ENCODE data around the gene ADAMTS15. TPM values are rescaled to one million over a fixed set of nuclear protein-coding genes. Genes with fewer than 3 reads are reported as not detected.
A peak's percentile ranks its signal among the peaks of the same experiment; 100 is the strongest.

The ADAMTS15 gene
- total RNA-seq, 4 donors from 2014 or later = 1.6 to 8.2 (median 2.4) TPM

GRCh38 chr11:130415731-130416529, 32.5 kb upstream of the ADAMTS15 start:
- intact Hi-C loops (cut with DNase I; ENCODE audit: low total_unique reads) = no loop called here
- WGBS, 2 donors (ENCODE audit: low coverage in 1 of 2) = 82 to 93% methylated on average over 3 to 37 of the region's 37 CpGs
- Histone ChIP-seq H3K4me3 (no peak overlapping the region), H3K9me3 (no peaks in the 10 kb centered on the region), H3K4me1 (peaks cover 0 to 4% (median 3%) of the 10 kb centered on the region in 4 donors), H3K36me3 (no peaks in the 10 kb centered on the region), H3K27me3 (no peaks in the 10 kb centered on the region), H3K27ac (no peak overlapping the region)
- no peak for DNase-seq
- in situ Hi-C loops (cut with MboI; ENCODE audit: low pct_ligation_motif_present in 1 of 4, low pct_unique_long_range_greater_than_20kb in 1 of 4, low sequenced_read_pairs in 3 of 4) = loop anchor here in 1 of 4 donors (25.0 kb wide), 1 partner anchor 204 kb away; no protein-coding TSS in a partner anchor
- TF ChIP-seq POLR2A (IDR thresholded peaks at IDR 0.05) (no peak), CTCF (IDR thresholded peaks at IDR 0.05) (no peak), POLR2AphosphoS5 (IDR thresholded peaks at IDR 0.05) (no peak), EP300 (IDR thresholded peaks at IDR 0.05; ENCODE audit: low read depth) (no peak)

GRCh38 chr11:130416530-130416882, 31.9 kb upstream of the ADAMTS15 start:
- in situ Hi-C loops (cut with MboI; ENCODE audit: low pct_ligation_motif_present in 1 of 4, low pct_unique_long_range_greater_than_20kb in 1 of 4, low sequenced_read_pairs in 3 of 4) = loop anchor here in 1 of 4 donors (25.0 kb wide), 1 partner anchor 204 kb away; no protein-coding TSS in a partner anchor
- TF ChIP-seq EP300 (IDR thresholded peaks at IDR 0.05; ENCODE audit: low read depth) = no peak
- TF ChIP-seq POLR2AphosphoS5 (IDR thresholded peaks at IDR 0.05) = no peak
- no peak for TF ChIP-seq CTCF (IDR thresholded peaks at IDR 0.05)
- no peak for TF ChIP-seq POLR2A (IDR thresholded peaks at IDR 0.05)
- no peak overlapping the region for H3K4me3 ChIP-seq
- no peak for DNase-seq
- no peaks in the 10 kb centered on the region for H3K36me3 ChIP-seq
- intact Hi-C loops (cut with DNase I; ENCODE audit: low total_unique reads) = no loop called here
- H3K4me1 ChIP-seq = peaks cover 0 to 7% (median 3%) of the 10 kb centered on the region in 4 donors
- no peaks in the 10 kb centered on the region for H3K9me3 ChIP-seq
- WGBS, 2 donors (ENCODE audit: low coverage in 1 of 2) = 60 to 83% methylated on average over 1 to 12 of the region's 12 CpGs
- H3K27ac ChIP-seq = no peak overlapping the region
- H3K27me3 ChIP-seq = no peaks in the 10 kb centered on the region

- intact Hi-C loops (cut with DNase I; ENCODE audit: low total_unique reads) (no loop called here), in situ Hi-C loops (cut with MboI; ENCODE audit: low pct_ligation_motif_present in 1 of 4, low pct_unique_long_range_greater_than_20kb in 1 of 4, low sequenced_read_pairs in 3 of 4) (loop anchor here in 1 of 4 donors (25.0 kb wide), 1 partner anchor 205 kb away; no protein-coding TSS in a partner anchor)
- 91% methylated on average over 11 of the region's 11 CpGs; no CpG with 5 or more reads in 1 of the 2 donors for WGBS, 2 donors (ENCODE audit: low coverage in 1 of 2)
- no peak overlapping the region for H3K27ac ChIP-seq
- no peak overlapping the region for H3K4me3 ChIP-seq
- peaks cover 0 to 7% (median 3%) of the 10 kb centered on the region in 4 donors for H3K4me1 ChIP-seq
- H3K9me3 ChIP-seq = no peaks in the 10 kb centered on the region
- no peak for DNase-seq
- H3K27me3 ChIP-seq = no peaks in the 10 kb centered on the region
- TF ChIP-seq EP300 (IDR thresholded peaks at IDR 0.05; ENCODE audit: low read depth) = no peak
- no peak for TF ChIP-seq CTCF (IDR thresholded peaks at IDR 0.05)
- TF ChIP-seq POLR2AphosphoS5 (IDR thresholded peaks at IDR 0.05) = no peak
- TF ChIP-seq POLR2A (IDR thresholded peaks at IDR 0.05) = no peak
- no peaks in the 10 kb centered on the region for H3K36me3 ChIP-seq
These were observed 31.5 kb upstream of the ADAMTS15 start for GRCh38 chr11:130416906-130417305.

- no peak overlapping the region for H3K4me3 ChIP-seq
- H3K27me3 ChIP-seq = no peaks in the 10 kb centered on the region
- DNase-seq = no peak
- no peaks in the 10 kb centered on the region for H3K36me3 ChIP-seq
- TF ChIP-seq POLR2A (IDR thresholded peaks at IDR 0.05) = no peak
- no peak for TF ChIP-seq POLR2AphosphoS5 (IDR thresholded peaks at IDR 0.05)
- TF ChIP-seq CTCF (IDR thresholded peaks at IDR 0.05) = no peak
- TF ChIP-seq EP300 (IDR thresholded peaks at IDR 0.05; ENCODE audit: low read depth) = no peak
- H3K4me1 ChIP-seq = peaks cover 0 to 7% (median 3%) of the 10 kb centered on the region in 4 donors
- peak overlapping the region in 3 of 4 donors; percentile 34 to 51 (median 42) for H3K27ac ChIP-seq
- 96 to 100% methylated on average over 1 to 5 of the region's 5 CpGs for WGBS, 2 donors (ENCODE audit: low coverage in 1 of 2)
- H3K9me3 ChIP-seq = no peaks in the 10 kb centered on the region
- intact Hi-C loops (cut with DNase I; ENCODE audit: low total_unique reads) (no loop called here), in situ Hi-C loops (cut with MboI; ENCODE audit: low pct_ligation_motif_present in 1 of 4, low pct_unique_long_range_greater_than_20kb in 1 of 4, low sequenced_read_pairs in 3 of 4) (loop anchor here in 1 of 4 donors (25.0 kb wide), 1 partner anchor 206 kb away; no protein-coding TSS in a partner anchor)
These were observed 30.2 kb upstream of the ADAMTS15 start for GRCh38 chr11:130418210-130418609.
